GDM1 (cell line): ENCODE results near the gene TUBG2.
"Not testable (repeated sequence)": the region's sequence is repeated elsewhere in the genome, so short reads cannot be mapped to it uniquely, and the experiment has no call there.

Experiments
- DNase-seq: peaks from one replicate; lab custom pipeline; 2025; lab: John Stamatoyannopoulos, UW

Gene TUBG2

DNA sequence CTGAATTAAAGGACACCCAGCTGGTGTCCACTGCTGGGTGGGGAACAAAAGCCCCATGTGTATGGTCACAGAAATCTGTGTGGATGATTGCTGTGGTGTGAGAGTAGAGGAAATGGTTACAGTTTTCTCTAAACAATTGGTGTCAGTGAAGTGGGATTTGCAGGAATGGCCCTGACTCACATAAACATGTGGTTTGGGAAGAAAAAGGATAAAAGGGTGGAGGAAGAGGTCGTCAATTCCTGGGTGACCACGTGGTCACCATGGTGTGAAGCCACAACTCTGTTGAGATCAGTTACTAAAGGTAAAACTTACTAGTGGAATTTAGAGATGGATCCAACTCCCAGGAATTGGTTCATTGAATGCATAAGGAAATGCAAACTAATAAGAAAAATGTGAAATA is 3.6 kb upstream of the TUBG2 start:
- no peak for DNase-seq

- no peak for DNase-seq
Measured at GRCh38 chr17:42657824-42658588, 1.1 kb upstream of the TUBG2 start.

DNA sequence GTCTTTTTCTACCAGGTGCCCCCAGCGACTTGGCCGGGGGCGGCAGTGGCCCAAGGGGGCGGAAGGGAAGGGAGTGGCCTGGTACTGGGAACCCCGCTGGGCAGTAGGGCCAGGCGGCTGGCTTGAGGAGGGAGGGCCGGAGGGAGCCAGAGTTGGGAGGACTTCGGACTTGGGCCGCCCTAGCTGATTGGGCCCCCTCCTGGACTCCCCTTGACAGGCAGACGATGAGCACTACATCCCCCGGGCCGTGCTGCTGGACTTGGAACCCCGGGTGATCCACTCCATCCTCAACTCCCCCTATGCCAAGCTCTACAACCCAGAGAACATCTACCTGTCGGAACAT is 819 bp downstream of the TUBG2 start:
- DNase-seq, result not testable (repeated sequence)

- no peak for DNase-seq
Measured at GRCh38 chr17:42660692-42661345, 1.7 kb downstream of the TUBG2 start.

- no peak for DNase-seq
Measured at GRCh38 chr17:42665581-42666001, 6.5 kb downstream of the TUBG2 start.

DNA sequence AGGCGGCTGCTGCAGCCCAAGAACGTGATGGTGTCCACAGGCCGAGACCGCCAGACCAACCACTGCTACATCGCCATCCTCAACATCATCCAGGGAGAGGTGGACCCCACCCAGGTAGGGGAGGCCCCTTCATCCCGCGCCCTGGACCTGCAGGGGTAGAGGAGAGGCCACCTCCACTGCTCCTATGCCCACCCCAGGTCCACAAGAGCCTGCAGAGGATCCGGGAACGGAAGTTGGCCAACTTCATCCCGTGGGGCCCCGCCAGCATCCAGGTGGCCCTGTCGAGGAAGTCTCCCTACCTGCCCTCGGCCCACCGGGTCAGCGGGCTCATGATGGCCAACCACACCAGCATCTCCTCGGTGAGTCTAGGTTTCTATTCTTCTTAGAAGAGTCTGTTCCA is 7.0 kb downstream of the TUBG2 start:
- not testable (repeated sequence) for DNase-seq

GRCh38 chr17:42667088-42667951 is 8.2 kb downstream of the TUBG2 start:
- no peak for DNase-seq

DNA sequence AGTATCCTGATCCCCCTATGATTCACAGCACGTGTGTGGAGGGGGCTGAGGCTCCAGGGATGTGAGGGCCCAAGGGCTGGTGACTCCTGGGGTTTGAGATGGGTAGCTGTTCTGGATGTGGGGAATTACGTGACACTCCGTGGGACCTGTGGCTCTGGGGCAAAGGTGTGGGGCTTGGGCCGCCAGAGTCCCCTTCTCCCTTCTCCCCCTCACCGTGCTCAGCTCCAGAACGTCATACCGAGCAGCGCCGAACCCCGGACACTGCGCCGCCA is 10.6 kb downstream of the TUBG2 start:
- no peak for DNase-seq

- DNase-seq, result no peak
Measured at GRCh38 chr17:42669977-42670788, 11.1 kb downstream of the TUBG2 start.

DNA sequence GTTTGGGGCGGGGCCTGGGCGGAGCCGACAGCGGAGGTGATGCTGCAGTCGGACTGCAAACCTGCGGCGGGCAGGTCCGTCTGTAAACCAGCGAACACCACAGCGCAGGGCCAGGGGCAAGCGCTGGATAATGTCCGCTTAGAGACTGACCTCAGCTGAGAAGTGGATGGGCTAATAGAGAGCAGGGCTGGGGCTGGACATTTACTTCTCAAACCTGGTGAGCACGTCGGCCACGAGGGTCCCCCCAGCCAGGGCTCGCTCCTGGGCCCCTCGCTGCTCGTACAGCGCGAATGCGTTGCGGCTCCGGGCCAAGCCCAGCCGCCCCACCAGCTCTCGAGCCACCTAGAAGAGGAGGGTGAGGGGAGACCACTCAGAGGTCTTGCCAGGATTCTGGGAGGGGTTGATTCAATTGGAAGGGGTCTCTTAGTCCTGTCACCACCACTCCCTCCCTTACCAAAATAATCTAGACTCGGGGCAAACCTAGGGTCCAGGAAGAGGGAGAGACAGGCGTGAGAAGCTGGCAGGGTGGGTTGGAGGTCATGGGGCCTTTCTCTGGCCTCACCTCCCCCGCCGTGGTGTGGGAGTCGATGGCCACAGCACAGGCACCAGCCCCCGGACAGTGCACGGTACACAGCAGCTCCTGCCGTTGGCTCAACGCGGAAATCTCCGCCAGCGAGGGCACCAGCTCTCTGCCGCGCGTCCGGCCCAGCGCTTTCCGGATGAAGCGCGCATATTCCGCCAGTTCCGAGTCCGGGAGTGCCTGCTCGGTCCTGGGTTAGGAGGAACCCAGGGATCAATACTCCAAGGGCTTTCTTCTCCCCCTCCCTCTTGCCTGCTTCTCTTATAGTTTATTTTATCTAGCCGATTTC is 11.9 kb downstream of the TUBG2 start:
- DNase-seq, result no peak

DNA sequence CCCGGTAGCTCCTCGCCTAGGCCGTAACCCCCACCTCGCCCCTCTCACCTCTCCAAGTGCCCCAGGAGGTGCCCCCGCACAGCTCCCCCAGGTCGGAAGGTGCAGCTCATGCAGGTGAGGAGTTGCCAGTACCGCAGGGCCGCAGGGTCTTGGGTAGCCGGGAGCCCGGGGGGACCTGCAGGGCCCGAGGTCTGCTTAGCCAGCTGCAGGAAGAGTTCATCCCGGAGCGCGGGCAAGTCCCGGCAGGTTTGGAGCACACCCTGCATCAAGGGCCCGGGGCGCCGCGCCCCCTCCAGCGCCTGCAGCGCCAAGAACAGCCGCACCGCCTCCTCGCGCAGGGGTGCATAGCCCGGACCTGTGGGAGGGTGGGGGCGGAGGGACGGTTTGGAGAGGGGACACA is 13.0 kb downstream of the TUBG2 start:
- no peak for DNase-seq

- no peak for DNase-seq
Measured at GRCh38 chr17:42673266-42673884, 14.3 kb downstream of the TUBG2 start.

DNA sequence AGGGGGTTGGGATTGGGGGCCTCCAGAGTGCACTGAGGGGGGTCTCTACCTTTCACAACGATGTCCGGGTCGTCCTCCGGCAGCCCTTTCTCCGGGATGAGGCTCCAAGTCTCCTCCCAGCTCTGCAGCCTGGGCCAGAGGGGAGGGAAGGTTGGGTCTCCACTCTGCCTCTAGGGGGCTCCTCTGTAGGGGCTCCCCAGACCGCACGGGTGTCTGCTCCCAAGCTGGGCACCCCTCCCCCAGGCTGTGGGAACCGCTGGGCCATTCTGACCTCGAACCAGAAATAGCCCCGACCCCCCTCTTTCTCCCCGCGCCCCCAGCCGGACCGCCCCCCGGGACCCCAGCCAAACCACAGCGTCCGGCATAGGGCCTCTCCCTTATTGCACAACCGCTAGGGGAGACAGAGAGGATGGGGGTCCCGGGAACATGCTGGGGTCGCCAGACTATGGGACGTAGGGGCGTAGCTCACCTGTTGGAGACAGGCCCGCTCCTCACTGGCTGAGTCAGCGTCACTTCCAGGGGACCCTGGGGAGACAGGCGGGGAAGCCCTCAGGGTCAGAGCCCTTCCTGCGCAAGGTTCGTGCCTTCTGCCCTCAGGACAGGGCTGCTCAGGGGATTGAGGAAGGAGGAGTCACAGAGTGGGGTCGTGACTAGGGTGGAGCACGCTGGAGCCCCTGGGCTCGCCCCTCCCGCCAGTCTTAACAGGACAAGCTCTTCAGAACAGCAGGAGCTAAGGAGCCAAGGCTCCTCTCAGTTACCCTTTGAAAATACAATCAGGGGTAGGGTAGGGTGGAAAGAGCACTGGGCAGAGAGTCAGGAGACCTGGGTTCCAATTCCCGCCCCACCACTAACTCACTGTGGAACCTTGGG is 15.0 kb downstream of the TUBG2 start:
- no peak for DNase-seq

DNA sequence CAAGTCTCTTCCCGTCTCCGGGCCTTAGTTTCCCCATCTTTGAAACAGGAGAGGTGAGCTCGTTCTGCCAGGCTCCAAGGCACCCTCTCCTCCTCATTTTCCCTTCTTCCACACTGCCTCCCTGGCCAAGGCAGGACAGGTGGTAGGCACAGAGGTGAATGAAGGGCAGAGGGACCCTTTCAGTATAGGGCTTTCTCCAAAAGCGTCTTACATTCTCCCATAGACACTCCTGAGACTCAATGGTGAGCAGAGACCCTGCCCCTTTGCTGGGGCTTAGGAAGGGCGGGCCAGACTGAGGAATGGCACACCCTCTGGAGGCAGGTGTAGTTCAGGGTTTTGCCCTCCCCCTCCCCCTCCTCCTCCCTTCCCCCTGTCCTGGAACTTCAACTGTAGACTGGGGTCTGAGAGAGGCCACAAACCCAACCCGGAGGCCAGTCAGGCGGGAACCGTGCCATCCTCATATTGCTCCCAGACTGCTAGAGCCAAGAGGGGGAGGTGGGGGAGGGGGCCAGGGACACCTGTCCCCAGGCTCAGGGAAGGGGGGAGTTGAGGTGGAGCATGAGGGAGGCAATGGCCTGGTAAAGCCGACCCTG is 15.8 kb downstream of the TUBG2 start:
- no peak for DNase-seq

DNA sequence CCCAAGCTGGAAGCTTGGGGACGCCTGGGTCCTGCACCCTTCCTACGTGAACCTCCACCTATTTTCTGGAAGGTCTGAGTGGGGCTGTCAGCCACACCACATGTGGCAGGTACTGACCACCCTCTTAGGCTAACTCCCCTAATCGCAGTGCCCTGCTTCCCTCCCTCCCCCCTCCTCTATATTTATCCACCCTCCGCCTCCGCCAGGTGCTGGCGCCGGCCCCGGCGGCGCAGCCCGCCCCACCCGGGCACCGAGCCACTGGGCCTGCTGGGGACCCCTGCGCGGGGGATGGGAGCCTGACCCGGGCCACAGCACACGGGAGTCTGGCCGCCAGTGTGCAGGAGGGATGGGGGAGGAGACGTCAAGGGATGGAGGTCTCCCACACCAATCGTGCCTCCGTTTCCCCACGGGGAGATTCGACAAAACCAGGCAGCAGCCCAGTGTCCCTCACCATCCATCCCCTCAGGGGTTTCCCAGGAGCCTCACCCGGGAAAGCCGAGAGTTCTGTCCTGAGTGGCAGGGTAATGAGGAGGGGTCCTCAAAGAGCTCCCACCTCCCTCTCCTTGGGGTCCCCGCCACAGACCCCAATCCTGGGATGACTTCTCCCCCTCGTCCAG is 16.4 kb downstream of the TUBG2 start:
- DNase-seq, result no peak

DNA sequence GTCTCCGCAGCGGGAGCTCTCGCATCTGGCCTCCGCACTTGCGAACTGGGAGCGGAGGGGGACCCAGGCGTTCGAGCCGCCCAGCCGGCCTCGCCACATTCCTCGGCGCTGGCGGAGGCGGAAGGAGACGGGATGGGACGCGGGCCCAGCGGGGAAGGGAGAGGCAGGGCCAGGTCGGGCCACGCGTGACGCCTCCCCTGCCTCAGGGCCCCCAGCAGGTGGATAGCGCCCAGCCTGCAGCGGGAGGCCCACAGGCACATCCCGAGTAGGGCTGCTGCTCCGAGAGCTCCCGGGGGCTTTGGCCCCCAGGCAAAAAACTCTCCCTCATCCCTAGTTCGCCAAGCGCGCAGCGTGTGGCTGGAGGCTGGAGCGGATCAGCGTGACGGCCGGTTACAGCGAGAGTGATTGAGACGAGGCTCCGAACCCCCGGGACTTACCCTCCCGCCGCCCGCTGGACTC is 16.9 kb downstream of the TUBG2 start:
- DNase-seq, result no peak

DNA sequence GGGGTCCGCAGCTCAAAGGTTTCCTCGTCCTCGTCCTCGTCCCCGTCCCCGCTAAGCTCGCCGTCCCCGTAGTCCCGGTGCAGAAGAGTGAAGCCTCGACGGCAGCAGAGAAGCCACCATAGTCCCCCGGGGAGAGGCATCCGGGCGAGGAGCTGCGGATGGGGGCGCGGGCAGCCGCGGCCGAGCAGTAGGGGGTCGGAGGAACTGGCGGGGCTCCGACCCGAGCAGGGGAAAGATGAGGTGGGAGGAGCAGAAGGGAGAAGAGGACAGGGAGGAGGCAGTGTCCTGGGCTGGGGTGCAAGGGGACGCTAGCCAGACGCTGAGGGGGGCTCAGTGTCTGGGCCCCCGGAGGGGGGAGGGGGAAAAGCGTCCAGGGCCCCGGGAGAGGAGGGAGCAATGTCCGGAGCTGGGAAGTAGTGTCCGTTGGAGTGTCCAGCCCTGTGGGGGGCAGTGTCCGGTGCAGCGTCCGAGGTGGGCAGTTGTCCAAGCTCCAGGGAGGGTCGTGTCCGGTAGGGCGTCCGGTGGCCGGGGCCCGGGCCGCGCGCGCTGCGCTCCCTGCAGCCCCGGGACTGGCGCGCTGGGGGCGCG is 17.4 kb downstream of the TUBG2 start, which contains the start of gene PLEKHH3:
TSS of gene PLEKHH3 (minus strand) at position 571 of the 588 bp plus-strand sequence. CDS start at position 140, 431 bp downstream.
- DNase-seq, result no peak
